Measurements from ENCODE around the gene PLVAP.

The PLVAP gene

GRCh38 chr19:17306285-17306714 lies 70.8 kb downstream of the PLVAP start:
- Mint-ChIP-seq H3K4me3 (peak overlapping the region; percentile 90 to 95 (median 94)), H3K36me3 (ENCODE audit: low read depth) (peaks cover 5% of the 10 kb centered on the region), H3K4me1 (peaks cover 61% of the 10 kb centered on the region), H3K9me3 (no peaks in the 10 kb centered on the region), H3K27me3 (ENCODE audit: low read depth) (no peaks in the 10 kb centered on the region), H3K27ac (peak overlapping the region; percentile 86 to 87 (median 87))
- no peak for TF ChIP-seq CTCF (IDR thresholded peaks at IDR 0.05; ENCODE audit: unreplicated experiment in 3 of 3)

GRCh38 chr19:17305517-17306284 lies 71.4 kb downstream of the PLVAP start, which contains the start of gene MRPL34:
MRPL34 (plus strand) TSS chr19:17305872; CDS start chr19:17305893, 21 bp downstream.
- Mint-ChIP-seq H3K27ac (peak within 1 kb of the TSS; percentile 86 to 93 (median 87)), H3K27me3 (ENCODE audit: low read depth) (no peaks in the 10 kb centered on the region), H3K9me3 (no peaks in the 10 kb centered on the region), H3K36me3 (ENCODE audit: low read depth) (peaks cover 5% of the 10 kb centered on the region), H3K4me3 (peak within 1 kb of the TSS; percentile 90 to 95 (median 94)), H3K4me1 (peaks cover 59% of the 10 kb centered on the region)
- peak; percentile 76 to 82 (median 81) for TF ChIP-seq CTCF (IDR thresholded peaks at IDR 0.05; ENCODE audit: unreplicated experiment in 3 of 3)

GRCh38 chr19:17305216-17305516 lies 72.0 kb downstream of the PLVAP start:
- H3K27ac Mint-ChIP-seq: peak overlapping the region; percentile 80 to 93 (median 86)
- peaks cover 5% of the 10 kb centered on the region for H3K36me3 Mint-ChIP-seq (ENCODE audit: low read depth)
- H3K4me1 Mint-ChIP-seq: peaks cover 54% of the 10 kb centered on the region
- no peak for TF ChIP-seq CTCF (IDR thresholded peaks at IDR 0.05; ENCODE audit: unreplicated experiment in 3 of 3)
- no peaks in the 10 kb centered on the region for H3K9me3 Mint-ChIP-seq
- no peaks in the 10 kb centered on the region for H3K27me3 Mint-ChIP-seq (ENCODE audit: low read depth)
- peak overlapping the region; percentile 90 to 95 (median 94) for H3K4me3 Mint-ChIP-seq

GRCh38 chr19:17304386-17305215 lies 72.5 kb downstream of the PLVAP start:
- Mint-ChIP-seq H3K36me3 (ENCODE audit: low read depth) (peaks cover 5% of the 10 kb centered on the region), H3K9me3 (no peaks in the 10 kb centered on the region), H3K27me3 (ENCODE audit: low read depth) (no peaks in the 10 kb centered on the region), H3K27ac (peak overlapping the region; percentile 80 to 93 (median 86)), H3K4me3 (peak overlapping the region; percentile 90 to 95 (median 94)), H3K4me1 (peaks cover 51% of the 10 kb centered on the region)
- TF ChIP-seq CTCF (IDR thresholded peaks at IDR 0.05; ENCODE audit: unreplicated experiment in 3 of 3): no peak

- Mint-ChIP-seq H3K9me3 (no peaks in the 10 kb centered on the region), H3K27ac (peak overlapping the region; percentile 79 to 91 (median 86)), H3K36me3 (ENCODE audit: low read depth) (peaks cover 7% of the 10 kb centered on the region), H3K4me1 (peaks cover 44% of the 10 kb centered on the region), H3K27me3 (ENCODE audit: low read depth) (no peaks in the 10 kb centered on the region), H3K4me3 (peak overlapping the region; percentile 80 to 94 (median 87))
- no peak for TF ChIP-seq CTCF (IDR thresholded peaks at IDR 0.05; ENCODE audit: unreplicated experiment in 3 of 3)
Measured at GRCh38 chr19:17303940-17304267, 73.2 kb downstream of the PLVAP start.

Measured in nephron (organoid).